HepG2 (cell line): Measurements from ENCODE around the gene PWWP2A. TPM values are rescaled to one million over a fixed set of nuclear protein-coding genes. Genes with fewer than 3 reads are reported as not detected.
"Not testable (repeated sequence)": the region's sequence is repeated elsewhere in the genome, so short reads cannot be mapped to it uniquely, and the experiment has no call there.

Experiments used
- ATAC-seq: fragments of 200-7000 bp; cut with Tn5 transposase; 3 replicates; pipeline ENCODE4 v1.9.1; 2020; ENCODE audit warnings: mild to moderate bottlenecking, moderate library complexity
- BruUV-seq: library from RNA; stranded (reverse); fragments of 400-500 nt; replicated peaks from 2 replicates; lab custom pipeline; 2021; lab: Mats Ljungman, UMichigan
- CTCF ChIA-PET: fragments of 300-600 bp; formaldehyde crosslinking; extraction: SDS; loops from one replicate; lab custom pipeline; 2021; ENCODE audit warnings: low total read pairs, inconsistent platforms, low intra/inter-chr PET ratio; lab: Yijun Ruan, JAX
- POLR2A ChIA-PET: fragments of 350-600 bp; sonication (Branson Sonifier 250); formaldehyde crosslinking; loops from one replicate; lab custom pipeline; 2020; ENCODE audit warnings: antibody characterized with exemption, inconsistent platforms; lab: Yijun Ruan, JAX
- DNase-seq: peaks from one replicate; pipeline ENCODE4 v3.0.0-alpha.2; 2015; ENCODE audit warnings: low spot score
- FAIRE-seq: peaks from 3 replicates; lab custom pipeline; 2011; peaks lifted over from hg19 to GRCh38; lab: Jason Lieb, UNC
- H2AFZ ChIP-seq: one replicate; pipeline ENCODE4 v1.6.1; 2011; ENCODE audit warnings: low read length, inconsistent platforms
- H3K27ac ChIP-seq: fragments of 300-600 bp; 3 replicates; pipeline ENCODE4 v1.8.0; 2011; ENCODE audit warnings: mixed run types, mild to moderate bottlenecking, mixed read lengths, low read length, inconsistent platforms; ENCODE audit not compliant: insufficient read depth; ENCODE audit errors: extremely low read length
- H3K27me3 ChIP-seq, 2 experiments: fragments of 200-600 bp in 1 of 2; 2 replicates in 1 of 2; 3 replicates in 1 of 2; pipeline versions ENCODE4 v1.6.0 to v1.8.0; 2011; ENCODE audit warnings: low read length in 2 of 2, mild to moderate bottlenecking in 2 of 2, moderate library complexity in 2 of 2, inconsistent platforms in 1 of 2; ENCODE audit not compliant: insufficient read depth in 2 of 2, control insufficient read depth in 1 of 2
- H3K36me3 ChIP-seq, 2 experiments: fragments of 200-600 bp in 1 of 2; replicated peaks in 1 of 2; 2 replicates in 1 of 2; 3 replicates in 1 of 2; pipeline versions ENCODE4 v1.5.1 to v1.8.0; 2011; ENCODE audit warnings: low read length in 2 of 2, inconsistent platforms in 1 of 2; ENCODE audit not compliant: insufficient read depth in 2 of 2, control insufficient read depth in 1 of 2
- H3K4me1 ChIP-seq: 2 replicates; pipeline ENCODE4 v1.5.1; 2012; ENCODE audit warnings: low read length, inconsistent platforms; ENCODE audit not compliant: insufficient read depth
- H3K4me2 ChIP-seq: 2 replicates; pipeline ENCODE4 v1.6.0; 2011; ENCODE audit warnings: low read depth, low read length, inconsistent platforms
- H3K4me3 ChIP-seq, 3 experiments: fragments of 200-600 bp in 1 of 3; sonication (generic), shearing (Covaris generic) in 1 of 3; replicated peaks in 1 of 3; 2 replicates each; pipeline ENCODE4 v1.5.1; 2011 to 2016; ENCODE audit warnings: low read length in 3 of 3, inconsistent platforms in 2 of 3, low read depth in 2 of 3, mild to moderate bottlenecking in 2 of 3, control low read depth in 1 of 3, mixed read lengths in 1 of 3; ENCODE audit not compliant: insufficient read depth in 1 of 3
- H3K79me2 ChIP-seq: one replicate; pipeline ENCODE4 v1.6.1; 2011; ENCODE audit warnings: low read length, inconsistent platforms; ENCODE audit not compliant: insufficient read depth
- H3K9ac ChIP-seq: 2 replicates; pipeline ENCODE4 v1.6.0; 2011; ENCODE audit warnings: mild to moderate bottlenecking, low read depth, low read length, inconsistent platforms; ENCODE audit not compliant: insufficient read depth
- H3K9me3 ChIP-seq: 2 replicates; pipeline ENCODE4 v1.5.1; 2012; ENCODE audit warnings: mild to moderate bottlenecking, low read length
- H4K20me1 ChIP-seq: 2 replicates; pipeline ENCODE4 v1.6.0; 2011; ENCODE audit warnings: inconsistent platforms, mild to moderate bottlenecking, low read length, moderate library complexity; ENCODE audit not compliant: insufficient read depth
- NBN ChIP-seq: fragments of 450-650 bp; conservative IDR thresholded peaks from 2 replicates; pipeline ENCODE4 v1.6.1; 2017
- PAX8 ChIP-seq: sonication (generic); formaldehyde crosslinking; IDR thresholded peaks from 2 replicates; pipeline ENCODE4 v1.8.0; 2022; ENCODE audit warnings: mild to moderate bottlenecking, missing genetic modification reagents, borderline replicate concordance
- PCBP1 ChIP-seq: fragments of 200-400 bp; formaldehyde crosslinking; IDR thresholded peaks from 2 replicates; pipeline ENCODE4 v1.6.1; 2017; ENCODE audit warnings: mild to moderate bottlenecking, low read depth, low read length, borderline replicate concordance
- ZNF558 ChIP-seq: sonication (generic); formaldehyde crosslinking; IDR thresholded peaks from 2 replicates; pipeline ENCODE4 v1.9.0; 2022; ENCODE audit warnings: mild to moderate bottlenecking, missing genetic modification reagents, borderline replicate concordance
- ZNF703 ChIP-seq: sonication (generic); formaldehyde crosslinking; IDR thresholded peaks from 2 replicates; pipeline ENCODE4 v1.5.1; 2020; ENCODE audit warnings: missing genetic modification reagents, mild to moderate bottlenecking, moderate library complexity, borderline replicate concordance
- ZNF761 ChIP-seq: sonication (generic); formaldehyde crosslinking; conservative IDR thresholded peaks from 2 replicates; pipeline ENCODE4 v1.4.0; 2020; ENCODE audit warnings: mild to moderate bottlenecking, missing genetic modification reagents
- WGBS: methylation state at CpG from one replicate; pipeline ENCODE4 v1.1.6; 2017; ENCODE audit warnings: low lambda C conversion rate; 5-methylcytosine and 5-hydroxymethylcytosine counted together
- in situ Hi-C: cut with HindIII; loops from 2 replicates; pipeline ENCODE4 v1.10.0; 2017; ENCODE audit warnings: low pct_unique_long_range_greater_than_20kb; ENCODE audit not compliant: extremely low pct_ligation_motif_present
- intact Hi-C: fragments of 100-400 bp; cut with micrococcal nuclease; formaldehyde crosslinking; loops from one replicate; pipeline ENCODE4 v1.10.0; 2022; ENCODE audit not compliant: unreplicated experiment
- polyA plus RNA-seq, 8 experiments: library from polyadenylated mRNA; depleted of rRNA in 3 of 8; stranded (reverse) in 7 of 8; unstranded in 1 of 8; fragments of >200 nt; fragmentation: Illumina TruSeq in 4 of 8; extraction: Trizol in 4 of 8; gene quantifications; 2 replicates each; pipeline versions ENCODE4 v1.2.1 to v1.2.3, GENCODE V29; 2011 to 2016; ENCODE audit warnings: low read depth in 4 of 8, missing spikeins in 1 of 8, mixed read lengths in 1 of 8; ENCODE audit not compliant: insufficient read depth in 1 of 8
- total RNA-seq, 5 experiments: library from RNA; depleted of rRNA; stranded (reverse); fragments of >200 nt; fragmentation: Illumina TruSeq; extraction: Trizol; gene quantifications; 2 replicates each; pipeline ENCODE4 v1.2.3, GENCODE V29; 2016; ENCODE audit warnings: low read depth in 1 of 5
- TF ChIP-seq, protein P1 (sequence below), 2 experiments: IDR thresholded peaks; 2 replicates each; pipeline ENCODE4 v1.6.1; 2011 to 2012; ENCODE audit warnings: low read length in 2 of 2, borderline replicate concordance in 1 of 2, low read depth in 1 of 2, mild to moderate bottlenecking in 1 of 2, moderate library complexity in 1 of 2
- TF ChIP-seq, protein P2 (sequence below): sonication (generic); formaldehyde crosslinking; IDR thresholded peaks from 2 replicates; pipeline ENCODE4 v1.8.0; 2022; ENCODE audit warnings: missing genetic modification reagents, mild to moderate bottlenecking, moderate library complexity, borderline replicate concordance

The PWWP2A gene
- total and polyA plus RNA-seq, 2 of the 13 experiments (the other 11 are each of a cell fraction or from before 2014, with no cell fraction given), result 7.3 to 16.9 TPM

- H3K9ac ChIP-seq, result no peak overlapping the region
- H3K4me2 ChIP-seq, result no peak overlapping the region
- ChIA-PET POLR2A (no interaction called here), CTCF (no interaction called here)
- intact Hi-C loops, result no loop called here
- H3K4me3 ChIP-seq, result no peak overlapping the region
- no TSS peak for BruUV-seq
- no peak for ATAC-seq
- 0 out of 5 replicates have a peak, but pooled peaks cover 0 to 4% of the 10 kb centered on the region in 2 experiments for H3K27me3 ChIP-seq
- H3K36me3 ChIP-seq, result no peaks in the 10 kb centered on the region
- no peak for DNase-seq
- TF ChIP-seq, protein P1, sequence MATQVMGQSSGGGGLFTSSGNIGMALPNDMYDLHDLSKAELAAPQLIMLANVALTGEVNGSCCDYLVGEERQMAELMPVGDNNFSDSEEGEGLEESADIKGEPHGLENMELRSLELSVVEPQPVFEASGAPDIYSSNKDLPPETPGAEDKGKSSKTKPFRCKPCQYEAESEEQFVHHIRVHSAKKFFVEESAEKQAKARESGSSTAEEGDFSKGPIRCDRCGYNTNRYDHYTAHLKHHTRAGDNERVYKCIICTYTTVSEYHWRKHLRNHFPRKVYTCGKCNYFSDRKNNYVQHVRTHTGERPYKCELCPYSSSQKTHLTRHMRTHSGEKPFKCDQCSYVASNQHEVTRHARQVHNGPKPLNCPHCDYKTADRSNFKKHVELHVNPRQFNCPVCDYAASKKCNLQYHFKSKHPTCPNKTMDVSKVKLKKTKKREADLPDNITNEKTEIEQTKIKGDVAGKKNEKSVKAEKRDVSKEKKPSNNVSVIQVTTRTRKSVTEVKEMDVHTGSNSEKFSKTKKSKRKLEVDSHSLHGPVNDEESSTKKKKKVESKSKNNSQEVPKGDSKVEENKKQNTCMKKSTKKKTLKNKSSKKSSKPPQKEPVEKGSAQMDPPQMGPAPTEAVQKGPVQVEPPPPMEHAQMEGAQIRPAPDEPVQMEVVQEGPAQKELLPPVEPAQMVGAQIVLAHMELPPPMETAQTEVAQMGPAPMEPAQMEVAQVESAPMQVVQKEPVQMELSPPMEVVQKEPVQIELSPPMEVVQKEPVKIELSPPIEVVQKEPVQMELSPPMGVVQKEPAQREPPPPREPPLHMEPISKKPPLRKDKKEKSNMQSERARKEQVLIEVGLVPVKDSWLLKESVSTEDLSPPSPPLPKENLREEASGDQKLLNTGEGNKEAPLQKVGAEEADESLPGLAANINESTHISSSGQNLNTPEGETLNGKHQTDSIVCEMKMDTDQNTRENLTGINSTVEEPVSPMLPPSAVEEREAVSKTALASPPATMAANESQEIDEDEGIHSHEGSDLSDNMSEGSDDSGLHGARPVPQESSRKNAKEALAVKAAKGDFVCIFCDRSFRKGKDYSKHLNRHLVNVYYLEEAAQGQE (IDR thresholded peaks at IDR 0.05; ENCODE audit: borderline replicate concordance in 1 of 2, low read depth in 1 of 2, low read length in 2 of 2), result no peak
- TF ChIP-seq PAX8 (CRISPR knock-in tag), result no peak
- no peak for TF ChIP-seq NBN
- no peak for TF ChIP-seq ZNF558 (CRISPR knock-in tag)
- TF ChIP-seq, protein P2, sequence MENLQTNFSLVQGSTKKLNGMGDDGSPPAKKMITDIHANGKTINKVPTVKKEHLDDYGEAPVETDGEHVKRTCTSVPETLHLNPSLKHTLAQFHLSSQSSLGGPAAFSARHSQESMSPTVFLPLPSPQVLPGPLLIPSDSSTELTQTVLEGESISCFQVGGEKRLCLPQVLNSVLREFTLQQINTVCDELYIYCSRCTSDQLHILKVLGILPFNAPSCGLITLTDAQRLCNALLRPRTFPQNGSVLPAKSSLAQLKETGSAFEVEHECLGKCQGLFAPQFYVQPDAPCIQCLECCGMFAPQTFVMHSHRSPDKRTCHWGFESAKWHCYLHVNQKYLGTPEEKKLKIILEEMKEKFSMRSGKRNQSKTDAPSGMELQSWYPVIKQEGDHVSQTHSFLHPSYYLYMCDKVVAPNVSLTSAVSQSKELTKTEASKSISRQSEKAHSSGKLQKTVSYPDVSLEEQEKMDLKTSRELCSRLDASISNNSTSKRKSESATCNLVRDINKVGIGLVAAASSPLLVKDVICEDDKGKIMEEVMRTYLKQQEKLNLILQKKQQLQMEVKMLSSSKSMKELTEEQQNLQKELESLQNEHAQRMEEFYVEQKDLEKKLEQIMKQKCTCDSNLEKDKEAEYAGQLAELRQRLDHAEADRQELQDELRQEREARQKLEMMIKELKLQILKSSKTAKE (CRISPR knock-in tag), result no peak
- TF ChIP-seq ZNF703 (CRISPR knock-in tag), result no peak
- TF ChIP-seq PCBP1, result no peak
- TF ChIP-seq ZNF761, result no peak
- H3K27ac ChIP-seq, result no peak overlapping the region
- no peak overlapping the region for H2AFZ ChIP-seq
- H3K4me1 ChIP-seq, result no peaks in the 10 kb centered on the region
- in situ Hi-C loops, result no loop called here
- FAIRE-seq, result no peak
- 43% methylated on average over 3 of the region's 3 CpGs for WGBS
- H4K20me1 ChIP-seq, result no peaks in the 10 kb centered on the region
- no peaks in the 10 kb centered on the region for H3K79me2 ChIP-seq
- no peaks in the 10 kb centered on the region for H3K9me3 ChIP-seq
Observed at GRCh38 chr5:160150381-160150780, 31.1 kb upstream of the PWWP2A start.

- CTCF ChIA-PET, POLR2A ChIA-PET, intact Hi-C loops, ATAC-seq, DNase-seq, H2AFZ ChIP-seq, H4K20me1 ChIP-seq, in situ Hi-C loops, H3K27me3 ChIP-seq, H3K4me1 ChIP-seq, FAIRE-seq, H3K79me2 ChIP-seq, H3K27ac ChIP-seq, H3K9me3 ChIP-seq, BruUV-seq, H3K4me2 ChIP-seq, H3K9ac ChIP-seq, H3K36me3 ChIP-seq, H3K4me3 ChIP-seq: not testable (repeated sequence)
- WGBS, result 57% methylated on average over 6 of the region's 7 CpGs
Observed at GRCh38 chr5:160144436-160144835, 25.2 kb upstream of the PWWP2A start.
